Fibroblast of lung (primary cell): Measurements from ENCODE around the gene MAGI2. TPM values are rescaled to one million over a fixed set of nuclear protein-coding genes. Genes with fewer than 3 reads are reported as not detected.
A peak's percentile ranks its signal among the peaks of the same experiment; 100 is the strongest.

ENCODE experiments used
- DNase-seq, 2 donors: peaks; one replicate each; pipeline versions ENCODE4 v3.0.0 to v3.0.0-alpha.2; 2010; ENCODE audit warnings: low read depth in 2 of 2
- H2AFZ ChIP-seq: 2 replicates; pipeline ENCODE4 v1.5.1; 2012; ENCODE audit warnings: low read length, control low read depth, inconsistent platforms
- H3K27ac ChIP-seq: 2 replicates; pipeline ENCODE4 v1.5.1; 2011; ENCODE audit warnings: low read length, control low read depth; ENCODE audit not compliant: insufficient read depth
- H3K27me3 ChIP-seq: 2 replicates; pipeline ENCODE4 v1.5.1; 2011; ENCODE audit warnings: mild to moderate bottlenecking, low read length; ENCODE audit not compliant: control insufficient read depth, insufficient read depth
- H3K36me3 ChIP-seq: 2 replicates; pipeline ENCODE4 v1.5.1; 2011; ENCODE audit warnings: low read length; ENCODE audit not compliant: control insufficient read depth, insufficient read depth
- H3K4me1 ChIP-seq: 2 replicates; pipeline ENCODE4 v1.5.1; 2011; ENCODE audit warnings: low read length; ENCODE audit not compliant: control insufficient read depth, insufficient read depth; ENCODE audit errors: extremely low read depth
- H3K4me2 ChIP-seq: 2 replicates; pipeline ENCODE4 v1.5.1; 2011; ENCODE audit warnings: low read length, control low read depth; ENCODE audit not compliant: insufficient read depth; ENCODE audit errors: extremely low read depth
- H3K4me3 ChIP-seq, 4 experiments: fragments of 200-600 bp in 1 of 4; sonication (generic) in 1 of 4; replicated peaks in 1 of 4; 2 replicates each; pipeline ENCODE4 v1.5.1; 2011 to 2016; ENCODE audit warnings: low read length in 4 of 4, low read depth in 3 of 4, mild to moderate bottlenecking in 3 of 4, control low read depth in 2 of 4, inconsistent platforms in 1 of 4, mixed read lengths in 1 of 4; ENCODE audit not compliant: insufficient read depth in 1 of 4; ENCODE audit errors: control extremely low read depth in 1 of 4
- H3K79me2 ChIP-seq: 2 replicates; pipeline ENCODE4 v1.5.1; 2012; ENCODE audit warnings: mild to moderate bottlenecking, low read length, inconsistent platforms; ENCODE audit not compliant: control insufficient read depth, insufficient read depth
- H3K9ac ChIP-seq: 2 replicates; pipeline ENCODE4 v1.5.1; 2011; ENCODE audit warnings: mild to moderate bottlenecking, low read length, control low read depth; ENCODE audit not compliant: insufficient read depth
- H3K9me3 ChIP-seq: 2 replicates; pipeline ENCODE4 v1.5.1; 2012; ENCODE audit warnings: low read depth, low read length; ENCODE audit not compliant: control insufficient read depth, insufficient read depth
- H4K20me1 ChIP-seq: 2 replicates; pipeline ENCODE4 v1.5.1; 2011; ENCODE audit warnings: low read length; ENCODE audit not compliant: control insufficient read depth, insufficient read depth; ENCODE audit errors: extremely low read depth
- CTCF ChIP-seq, 2 donors: IDR thresholded peaks in 1 of 2; conservative IDR thresholded peaks in 1 of 2; 1 replicate in 1 of 2; 2 replicates in 1 of 2; pipeline ENCODE4 v1.5.1; 2011 to 2012; ENCODE audit warnings: low read length in 2 of 2, control low read depth in 1 of 2, inconsistent platforms in 1 of 2, low read depth in 1 of 2, mild to moderate bottlenecking in 1 of 2
- EZH2 ChIP-seq: IDR thresholded peaks from 2 replicates; pipeline ENCODE4 v1.5.1; 2012; ENCODE audit warnings: low read length, control low read depth, mild to moderate bottlenecking; ENCODE audit errors: missing control alignments
- polyA plus RNA-seq, 2 donors: library from polyadenylated mRNA; depleted of rRNA in 1 of 2; stranded (reverse) in 1 of 2; unstranded in 1 of 2; fragments of >200 nt; gene quantifications; 2 replicates each; pipeline ENCODE4 v1.2.1, GENCODE V29; 2011 to 2012; ENCODE audit warnings: missing spikeins in 1 of 2
- total RNA-seq: library from RNA; depleted of rRNA; stranded (reverse); fragments of >200 nt; gene quantifications from 2 replicates; pipeline ENCODE4 v1.2.1, GENCODE V29; 2014

Gene MAGI2
- total and polyA plus RNA-seq, 2 donors (not counting 1 experiment from before 2014, with no cell fraction given) = 1.8 to 17.0 TPM

DNA sequence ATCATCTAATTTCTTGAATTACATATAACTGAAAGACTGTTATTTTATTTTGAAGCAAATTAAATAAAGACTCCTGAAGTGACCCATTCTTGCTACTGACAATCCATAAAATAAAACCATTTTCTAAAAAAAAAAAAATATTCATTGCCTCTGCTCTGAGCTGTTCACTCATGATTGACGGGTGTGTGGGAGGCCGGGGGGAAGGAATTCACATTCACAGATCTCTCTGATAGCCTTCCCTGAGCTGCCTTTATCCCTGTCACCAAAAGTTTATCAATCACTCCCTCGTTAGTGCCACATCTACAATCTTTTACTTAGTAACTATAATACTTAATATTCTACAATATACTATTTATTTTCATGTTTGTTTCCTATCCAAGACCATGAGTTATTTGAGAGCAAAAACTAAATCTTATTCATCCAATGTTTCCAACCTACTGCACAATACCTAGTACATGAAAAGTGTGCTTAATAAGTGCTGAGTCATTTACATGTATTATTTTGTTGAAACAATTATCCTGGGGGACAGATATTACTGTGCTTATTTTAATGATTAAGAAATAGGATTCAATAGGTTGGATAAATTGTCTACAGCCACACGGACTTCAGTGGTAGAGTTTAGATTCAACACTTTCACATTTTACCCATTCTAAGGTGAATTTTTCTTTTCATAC, 1036.2 kb downstream of the MAGI2 start:
- Histone ChIP-seq H3K9ac (no peak overlapping the region), H3K4me3 (no peak overlapping the region), H3K79me2 (no peaks in the 10 kb centered on the region), H4K20me1 (no peaks in the 10 kb centered on the region), H3K4me1 (no peaks in the 10 kb centered on the region), H3K27ac (no peak overlapping the region), H3K27me3 (no peaks in the 10 kb centered on the region), H3K9me3 (no peaks in the 10 kb centered on the region), H3K4me2 (no peak overlapping the region), H3K36me3 (no peaks in the 10 kb centered on the region), H2AFZ (no peak overlapping the region)
- DNase-seq = no peak
- TF ChIP-seq EZH2 (no peak), CTCF (conservative IDR thresholded peaks at IDR 0.05 in 1 of 2, IDR thresholded peaks at IDR 0.05 in 1 of 2; ENCODE audit: low read depth in 1 of 2, low read length in 2 of 2) (no peak)

DNA sequence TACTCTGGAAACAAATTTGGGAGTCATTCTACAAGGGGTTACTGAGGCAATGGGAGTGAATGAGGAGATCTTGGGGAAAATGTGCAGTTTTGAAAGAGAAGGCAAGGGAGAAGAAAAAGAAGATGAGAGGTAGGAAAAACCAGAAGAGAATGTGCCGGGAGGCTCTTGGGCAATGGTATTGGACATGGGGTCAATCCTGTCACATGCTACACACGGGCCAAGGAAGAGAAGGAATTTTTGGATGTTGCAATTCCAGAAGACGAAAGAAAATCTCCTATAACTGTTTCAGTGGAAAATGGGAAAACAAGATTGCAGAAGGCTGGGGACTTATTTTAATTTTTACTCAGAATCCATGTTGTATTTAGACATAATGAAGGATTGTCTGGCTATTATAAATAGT, 1039.9 kb downstream of the MAGI2 start:
- Histone ChIP-seq H3K36me3 (no peaks in the 10 kb centered on the region), H3K79me2 (no peaks in the 10 kb centered on the region), H3K4me2 (no peak overlapping the region), H3K27me3 (no peaks in the 10 kb centered on the region), H3K4me3 (no peak overlapping the region), H3K4me1 (no peaks in the 10 kb centered on the region), H3K9me3 (no peaks in the 10 kb centered on the region), H2AFZ (no peak overlapping the region), H3K27ac (no peak overlapping the region), H3K9ac (no peak overlapping the region), H4K20me1 (no peaks in the 10 kb centered on the region)
- no peak for TF ChIP-seq CTCF (conservative IDR thresholded peaks at IDR 0.05 in 1 of 2, IDR thresholded peaks at IDR 0.05 in 1 of 2; ENCODE audit: low read depth in 1 of 2, low read length in 2 of 2)
- TF ChIP-seq EZH2 = no peak
- no peak for DNase-seq

DNA sequence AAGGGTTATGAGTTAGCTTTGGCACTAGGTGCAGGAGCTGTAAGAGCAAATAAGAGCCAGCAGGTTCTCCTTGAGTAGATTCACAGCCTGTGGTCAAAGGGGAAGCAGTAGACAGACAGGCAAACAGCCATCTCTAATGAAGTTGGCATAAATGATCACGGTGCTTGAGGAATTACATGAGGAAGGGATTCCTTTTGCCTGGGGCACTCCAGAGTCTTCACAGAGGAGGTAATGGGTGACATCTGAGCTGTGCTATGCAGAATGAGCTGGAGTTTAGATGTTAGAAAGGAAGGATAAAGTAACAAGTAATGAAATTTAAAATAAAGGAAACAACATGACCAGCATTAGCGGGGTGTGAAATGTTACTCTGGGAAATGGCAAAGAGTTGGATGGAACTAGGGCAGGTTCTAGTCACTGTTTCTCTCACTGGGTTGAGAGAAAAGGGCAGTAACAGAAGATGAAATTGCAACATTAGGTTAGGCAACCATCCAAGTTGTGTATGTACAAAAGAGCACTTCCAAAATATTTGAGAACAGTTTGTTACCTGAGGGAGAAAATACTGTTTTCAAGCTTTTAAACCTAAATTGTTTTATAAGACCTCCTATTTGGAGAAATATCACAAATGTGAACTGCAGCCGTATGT, 1041.1 kb downstream of the MAGI2 start:
- no peak overlapping the region for H2AFZ ChIP-seq

More for the DNA sequence above, 1041.1 kb downstream of the MAGI2 start:
- Histone ChIP-seq H3K4me1 (no peaks in the 10 kb centered on the region), H3K9me3 (no peaks in the 10 kb centered on the region), H3K9ac (no peak overlapping the region), H3K36me3 (no peaks in the 10 kb centered on the region), H3K79me2 (no peaks in the 10 kb centered on the region), H3K27ac (no peak overlapping the region), H3K4me3 (no peak overlapping the region), H4K20me1 (no peaks in the 10 kb centered on the region), H3K4me2 (no peak overlapping the region), H3K27me3 (no peaks in the 10 kb centered on the region)
- peak in 1 of 2 donors; percentile 14 for DNase-seq
- TF ChIP-seq CTCF (conservative IDR thresholded peaks at IDR 0.05 in 1 of 2, IDR thresholded peaks at IDR 0.05 in 1 of 2; ENCODE audit: low read depth in 1 of 2, low read length in 2 of 2) (no peak), EZH2 (no peak)
